HL-60/S4 treated with phorbol 12-myristate 13-acetate at 8.2 ng/mL for 4 days and 3 days (cell line): ENCODE data around the gene SV2C.
"Not testable (repeated sequence)": the region's sequence is repeated elsewhere in the genome, so short reads cannot be mapped to it uniquely, and the experiment has no call there.

Experiments
- in situ Hi-C: fragments of 300-500 bp; cut with MboI; formaldehyde crosslinking; loops from 2 replicates; pipeline ENCODE4 v1.15.0; 2022; ENCODE audit warnings: low sequenced_read_pairs

The SV2C gene

GRCh38 chr5:76292620-76293322, 209.6 kb downstream of the SV2C start:
- in situ Hi-C loops: no loop called here

GRCh38 chr5:76294573-76294972, 211.4 kb downstream of the SV2C start:
- in situ Hi-C loops: no loop called here

GRCh38 chr5:76298852-76299251, 215.7 kb downstream of the SV2C start:
- in situ Hi-C loops: no loop called here

- in situ Hi-C loops: no loop called here
Observed at GRCh38 chr5:76299592-76299991, 216.4 kb downstream of the SV2C start.

- in situ Hi-C loops: not testable (repeated sequence)
Observed at GRCh38 chr5:76301932-76302331, 218.7 kb downstream of the SV2C start.

GRCh38 chr5:76302661-76303060, 219.5 kb downstream of the SV2C start:
- in situ Hi-C loops: not testable (repeated sequence)

- in situ Hi-C loops: no loop called here
Observed at GRCh38 chr5:76303921-76304320, 220.7 kb downstream of the SV2C start.

GRCh38 chr5:76305269-76305668, 222.1 kb downstream of the SV2C start:
- in situ Hi-C loops: no loop called here

GRCh38 chr5:76305775-76306174, 222.6 kb downstream of the SV2C start:
- in situ Hi-C loops: no loop called here

- in situ Hi-C loops: no loop called here
Observed at GRCh38 chr5:76310208-76310607, 227.0 kb downstream of the SV2C start.

- in situ Hi-C loops: no loop called here
Observed at GRCh38 chr5:76312783-76313182, 229.6 kb downstream of the SV2C start.

- in situ Hi-C loops: no loop called here
Observed at GRCh38 chr5:76314643-76315042, 231.5 kb downstream of the SV2C start.

- in situ Hi-C loops: no loop called here
Observed at GRCh38 chr5:76319673-76320072, 236.5 kb downstream of the SV2C start.

GRCh38 chr5:76323494-76323893, 240.3 kb downstream of the SV2C start:
- in situ Hi-C loops: not testable (repeated sequence)

- in situ Hi-C loops: no loop called here
Observed at GRCh38 chr5:76325326-76325725, 242.1 kb downstream of the SV2C start.

GRCh38 chr5:76325876-76326491, 242.8 kb downstream of the SV2C start:
- in situ Hi-C loops: no loop called here

GRCh38 chr5:76326577-76327302, 243.6 kb downstream of the SV2C start:
- in situ Hi-C loops: no loop called here

GRCh38 chr5:76329346-76329745, 246.2 kb downstream of the SV2C start:
- in situ Hi-C loops: no loop called here

GRCh38 chr5:76331126-76331525, 247.9 kb downstream of the SV2C start:
- in situ Hi-C loops: no loop called here

- in situ Hi-C loops: no loop called here
Observed at GRCh38 chr5:76332102-76332501, 248.9 kb downstream of the SV2C start.

- in situ Hi-C loops: no loop called here
Observed at GRCh38 chr5:76332611-76333205, 249.5 kb downstream of the SV2C start.

GRCh38 chr5:76333571-76333970, 250.4 kb downstream of the SV2C start:
- in situ Hi-C loops: no loop called here
